OCI-M1 (cell line): ENCODE results near the gene DMGDH.
"Not testable (repeated sequence)": the region's sequence is repeated elsewhere in the genome, so short reads cannot be mapped to it uniquely, and the experiment has no call there.

ENCODE experiments used
- DNase-seq: peaks from one replicate; lab custom pipeline; 2025; lab: John Stamatoyannopoulos, UW

DMGDH gene

GRCh38 chr5:79011219-79011836, 58.1 kb downstream of the DMGDH start:
- DNase-seq: no peak

GRCh38 chr5:79008362-79008761, 61.1 kb downstream of the DMGDH start:
- no peak for DNase-seq

GRCh38 chr5:79007872-79008271, 61.6 kb downstream of the DMGDH start:
- DNase-seq: no peak

- no peak for DNase-seq
Measured at GRCh38 chr5:79005936-79006631, 63.4 kb downstream of the DMGDH start.

GRCh38 chr5:79005151-79005550, 64.3 kb downstream of the DMGDH start:
- DNase-seq: no peak

- no peak for DNase-seq
Measured at GRCh38 chr5:79002374-79002773, 67.1 kb downstream of the DMGDH start.

- no peak for DNase-seq
Measured at GRCh38 chr5:79001471-79001870, 68.0 kb downstream of the DMGDH start.

GRCh38 chr5:78997090-78997489, 72.4 kb downstream of the DMGDH start:
- no peak for DNase-seq

- no peak for DNase-seq
Measured at GRCh38 chr5:78995521-78996007, 73.9 kb downstream of the DMGDH start.

GRCh38 chr5:78993165-78993564, 76.3 kb downstream of the DMGDH start:
- no peak for DNase-seq

- DNase-seq: peak; percentile 59
Measured at GRCh38 chr5:78992146-78992545, 77.3 kb downstream of the DMGDH start.

- no peak for DNase-seq
Measured at GRCh38 chr5:78989080-78989479, 80.4 kb downstream of the DMGDH start.

GRCh38 chr5:78985725-78986223, 83.7 kb downstream of the DMGDH start:
- peak; percentile 78 for DNase-seq

- peak; percentile 74 for DNase-seq
Measured at GRCh38 chr5:78985116-78985724, 84.3 kb downstream of the DMGDH start, which contains the start of gene ARSB. Gene ARSB (minus strand): TSS chr5:78985310. CDS start chr5:78985248, 62 bp downstream.

- peak; percentile 90 for DNase-seq
Measured at GRCh38 chr5:78984439-78985115, 84.9 kb downstream of the DMGDH start.

GRCh38 chr5:78983601-78984438, 85.7 kb downstream of the DMGDH start:
- peak; percentile 76 for DNase-seq

- not testable (repeated sequence) for DNase-seq
Measured at GRCh38 chr5:78983194-78983593, 86.3 kb downstream of the DMGDH start.

- peak; percentile 12 for DNase-seq
Measured at GRCh38 chr5:78979909-78980308, 89.6 kb downstream of the DMGDH start.

GRCh38 chr5:78979117-78979742, 90.2 kb downstream of the DMGDH start:
- DNase-seq: no peak

- no peak for DNase-seq
Measured at GRCh38 chr5:78975035-78975434, 94.4 kb downstream of the DMGDH start.

- no peak for DNase-seq
Measured at GRCh38 chr5:78974601-78975000, 94.9 kb downstream of the DMGDH start.
